K562 (cell line): ENCODE results near the gene CACTIN. TPM values are rescaled to one million over a fixed set of nuclear protein-coding genes. Genes with fewer than 3 reads are reported as not detected.
A peak's percentile ranks its signal among the peaks of the same experiment; 100 is the strongest.

ENCODE experiments used
- ATAC-seq: fragments of 200-7000 bp; cut with Tn5 transposase; 3 replicates; pipeline ENCODE4 v1.9.1; 2020; ENCODE audit warnings: moderate library complexity
- BruUV-seq: library from RNA; stranded (reverse); fragments of 400-500 nt; replicated peaks from 2 replicates; lab custom pipeline; 2021; lab: Mats Ljungman, UMichigan
- CTCF ChIA-PET: fragments of 300-600 bp; formaldehyde crosslinking; extraction: SDS; loops from one replicate; lab custom pipeline; 2021; ENCODE audit warnings: low intra/inter-chr PET ratio; lab: Yijun Ruan, JAX
- POLR2A ChIA-PET: fragments of 300-600, 350-650 bp; sonication (Branson Sonifier 250); formaldehyde crosslinking; extraction: SDS; loops from one replicate; lab custom pipeline; 2021; ENCODE audit warnings: antibody characterized with exemption, inconsistent platforms; lab: Yijun Ruan, JAX
- DNase-seq, 4 experiments: peaks; one replicate each; pipeline versions ENCODE4 v3.0.0 to v3.0.0-alpha.2; 2011 to 2018; ENCODE audit warnings: low spot score in 3 of 4, mixed read lengths in 3 of 4; ENCODE audit errors: extremely low read depth in 1 of 4
- FAIRE-seq: peaks from 2 replicates; lab custom pipeline; 2011; peaks lifted over from hg19 to GRCh38; lab: Jason Lieb, UNC
- H2AFZ ChIP-seq: 2 replicates; pipeline ENCODE4 v1.6.0; 2011; ENCODE audit warnings: low read depth, low read length, control low read depth, inconsistent platforms
- H3K27ac ChIP-seq: fragments of 200-600 bp; 3 replicates; pipeline ENCODE4 v1.8.0; 2011; ENCODE audit warnings: low read depth, mild to moderate bottlenecking, control low read depth, inconsistent platforms, low read length, moderate library complexity, mixed read lengths; ENCODE audit errors: extremely low read depth
- H3K27me3 ChIP-seq, 2 experiments: fragments of 300-600 bp in 1 of 2; 2 replicates in 1 of 2; 3 replicates in 1 of 2; pipeline versions ENCODE4 v1.6.0 to v1.8.0; 2011; ENCODE audit warnings: inconsistent platforms in 2 of 2, low read length in 2 of 2, mild to moderate bottlenecking in 1 of 2, mixed read lengths in 1 of 2, moderate library complexity in 1 of 2; ENCODE audit not compliant: control insufficient read depth in 2 of 2, insufficient read depth in 2 of 2
- H3K36me3 ChIP-seq: fragments of 300-600 bp; 3 replicates; pipeline ENCODE4 v1.8.0; 2011; ENCODE audit warnings: mild to moderate bottlenecking, low read length, inconsistent platforms; ENCODE audit not compliant: control insufficient read depth, insufficient read depth
- H3K4me1 ChIP-seq, 2 experiments: fragments of 200-600 bp in 1 of 2; replicated peaks in 1 of 2; 2 replicates in 1 of 2; 3 replicates in 1 of 2; pipeline versions ENCODE4 v1.5.1 to v1.8.0; 2011; ENCODE audit warnings: inconsistent platforms in 2 of 2, low read length in 2 of 2, mild to moderate bottlenecking in 1 of 2, mixed read lengths in 1 of 2, moderate library complexity in 1 of 2; ENCODE audit not compliant: control insufficient read depth in 2 of 2, insufficient read depth in 2 of 2
- H3K4me2 ChIP-seq: 2 replicates; pipeline ENCODE4 v1.6.1; 2011; ENCODE audit warnings: low read length, control low read depth, inconsistent platforms, mixed read lengths; ENCODE audit not compliant: insufficient read depth
- H3K4me3 ChIP-seq: fragments of 200-600 bp; sonication (generic), shearing (Covaris generic); 2 replicates; pipeline ENCODE4 v1.5.1; 2016; ENCODE audit warnings: control low read depth, inconsistent platforms
- H3K79me2 ChIP-seq: fragments of 200-600 bp; 3 replicates; pipeline ENCODE4 v1.8.0; 2011; ENCODE audit warnings: low read length, inconsistent platforms; ENCODE audit not compliant: control insufficient read depth, insufficient read depth
- H3K9ac ChIP-seq, 2 experiments: 2 replicates each; pipeline versions ENCODE4 v1.6.0 to v1.6.1; 2011; ENCODE audit warnings: low read depth in 2 of 2, low read length in 2 of 2, control low read depth in 1 of 2, inconsistent platforms in 1 of 2, mild to moderate bottlenecking in 1 of 2, mixed read lengths in 1 of 2; ENCODE audit not compliant: insufficient read depth in 1 of 2
- H3K9me1 ChIP-seq: one replicate; pipeline ENCODE4 v1.6.0; 2011; ENCODE audit warnings: inconsistent platforms, mild to moderate bottlenecking, low read length, moderate library complexity; ENCODE audit not compliant: control insufficient read depth, insufficient read depth
- H3K9me3 ChIP-seq: replicated peaks from 2 replicates; pipeline ENCODE4 v1.5.1; 2011; ENCODE audit warnings: low read depth, low read length, inconsistent platforms; ENCODE audit not compliant: control insufficient read depth, insufficient read depth
- H4K20me1 ChIP-seq: replicated peaks from 2 replicates; pipeline ENCODE4 v1.6.1; 2011; ENCODE audit warnings: low read length, inconsistent platforms, mixed read lengths; ENCODE audit not compliant: control insufficient read depth, insufficient read depth
- CBFA2T2 ChIP-seq: fragments of 450-650 bp; conservative IDR thresholded peaks from 2 replicates; pipeline ENCODE4 v1.6.1; 2017; ENCODE audit warnings: mild to moderate bottlenecking
- MCM7 ChIP-seq, 2 experiments: fragments of 450-650 bp; IDR thresholded peaks; 2 replicates each; pipeline ENCODE4 v1.6.1; 2016 to 2018
- NR4A1 ChIP-seq, 2 experiments: fragments of 250-450 bp in 1 of 2; fragments of 450-650 bp in 1 of 2; sonication (Bioruptor Pico) in 1 of 2; IDR thresholded peaks; 2 replicates each; pipeline versions ENCODE4 v1.4.0 to v1.6.1; 2016 to 2020; ENCODE audit warnings: mild to moderate bottlenecking in 2 of 2, missing compliant biosample characterization in 1 of 2, missing genetic modification characterization in 1 of 2, moderate library complexity in 1 of 2
- UBTF ChIP-seq, 2 experiments: IDR thresholded peaks; 2 replicates each; pipeline ENCODE4 v1.6.1; 2012; ENCODE audit warnings: improper control_type of control experiment in 2 of 2, low read depth in 2 of 2, low read length in 2 of 2, borderline replicate concordance in 1 of 2
- VEZF1 ChIP-seq: fragments of 200-800 bp; sonication (Bioruptor generic); IDR thresholded peaks from 2 replicates; pipeline ENCODE4 v1.6.1; 2017; ENCODE audit warnings: missing genetic modification characterization, missing compliant biosample characterization
- ZNF408 ChIP-seq: fragments of 250-450 bp; sonication (Bioruptor Pico); IDR thresholded peaks from 2 replicates; pipeline ENCODE4 v1.4.0; 2020; ENCODE audit warnings: low read depth, mild to moderate bottlenecking, moderate library complexity
- WGBS: fragments of 100-300 bp; shearing (Covaris generic); methylation state at CpG from one replicate; pipeline ENCODE4 v1.1.6; 2016; ENCODE audit warnings: low coverage, mixed read lengths; ENCODE audit not compliant: insufficient coverage; ENCODE audit errors: missing lambda C conversion rate; 5-methylcytosine and 5-hydroxymethylcytosine counted together
- in situ Hi-C: fragments of 300-500 bp; cut with MboI; formaldehyde crosslinking; loops from 4 replicates; pipeline ENCODE4 v1.15.0; 2018; ENCODE audit warnings: inconsistent platforms, mixed read lengths
- intact Hi-C: fragments of 100-400 bp; cut with micrococcal nuclease; formaldehyde crosslinking; loops from 2 replicates; pipeline ENCODE4 v1.14.2; 2022
- polyA plus RNA-seq, 8 experiments: library from polyadenylated mRNA; depleted of rRNA in 4 of 8; stranded (reverse) in 5 of 8; unstranded in 3 of 8; fragments of >200 nt; fragmentation: Nextera tagmentation in 2 of 8; fragmentation: Illumina TruSeq in 1 of 8; extraction: Ambion mirVana in 2 of 8; extraction: Trizol in 1 of 8; gene quantifications; 2 replicates each; pipeline versions ENCODE4 v1.2.1 to v1.2.3, GENCODE V29; 2011 to 2014; ENCODE audit warnings: inconsistent platforms in 1 of 8, missing spikeins in 1 of 8
- total RNA-seq, 7 experiments: library from RNA; depleted of rRNA in 6 of 7; stranded (reverse); fragments of >200 nt in 6 of 7; fragmentation: Illumina TruSeq in 2 of 7; extraction: Trizol in 2 of 7; gene quantifications; 2 replicates each; pipeline versions ENCODE4 v1.2.1 to v1.2.3, GENCODE V29; 2011 to 2021; ENCODE audit warnings: low replicate concordance in 1 of 7
- TF ChIP-seq, protein P1 (sequence below): sonication (generic); formaldehyde crosslinking; IDR thresholded peaks from 2 replicates; pipeline ENCODE4 v1.8.1; 2022; ENCODE audit warnings: missing genetic modification reagents
- TF ChIP-seq, protein P2 (sequence below): fragments of 450-650 bp; IDR thresholded peaks from 2 replicates; pipeline ENCODE4 v1.6.1; 2018; ENCODE audit not compliant: partially characterized antibody
- TF ChIP-seq, protein P3 (sequence below): fragments of 250-450 bp; sonication (Bioruptor Pico); IDR thresholded peaks from 2 replicates; pipeline ENCODE4 v1.5.0; 2021

The CACTIN gene
- total and polyA plus RNA-seq, 9 of the 15 experiments (the other 6 are each of a cell fraction or from before 2014, with no cell fraction given) = 0.15 to 49.2 (median 15.0) TPM

DNA sequence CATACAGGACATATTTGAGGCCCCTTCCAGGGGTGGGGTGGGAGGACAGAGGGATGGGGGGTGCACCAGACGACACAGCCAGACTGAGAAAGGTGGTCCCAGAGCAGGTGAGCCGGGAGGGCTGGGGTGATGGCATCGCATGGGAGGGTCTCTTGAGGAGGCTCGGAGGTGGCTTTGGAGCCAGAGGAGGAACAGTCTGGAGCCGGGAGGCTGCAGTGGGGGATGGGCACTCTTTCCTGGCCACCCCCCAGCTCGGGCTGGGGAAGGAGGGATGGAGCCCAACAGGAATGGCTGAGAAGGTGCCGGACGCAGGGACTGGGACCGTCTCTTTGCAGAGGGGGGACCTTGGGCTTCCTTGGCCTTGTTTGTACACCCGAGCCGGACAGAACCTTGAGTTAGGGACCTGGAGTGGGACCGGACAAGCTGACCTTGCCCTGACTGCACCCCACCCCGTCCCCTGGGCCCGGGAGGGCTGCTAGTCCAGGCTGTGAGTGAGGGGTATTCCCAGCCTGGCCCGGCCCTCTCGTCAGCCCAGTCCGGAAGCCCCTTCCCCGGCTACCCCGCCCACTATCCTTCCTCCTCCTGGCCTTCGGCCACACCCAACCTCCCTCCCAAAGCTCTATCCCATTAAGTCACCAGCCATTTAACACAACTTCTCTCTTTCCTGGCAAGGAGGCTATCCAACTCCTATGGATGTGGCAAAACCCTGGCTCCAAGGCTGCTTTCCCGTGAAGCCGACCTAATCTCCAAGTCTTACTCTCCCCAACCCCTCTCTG, 19.1 kb downstream of the CACTIN start:
- Histone ChIP-seq H3K9ac (peak overlapping the region; percentile 92), H4K20me1 (no peaks in the 10 kb centered on the region), H3K9me3 (no peaks in the 10 kb centered on the region; the same call in 1 of the 2 replicates), H3K4me1 (peaks cover 39 to 95% of the 10 kb centered on the region in 2 experiments), H3K27me3 (no peaks in the 10 kb centered on the region), H3K9me1 (peaks cover 2% of the 10 kb centered on the region), H3K4me3 (peak overlapping the region; percentile 89), H3K79me2 (peaks cover 47% of the 10 kb centered on the region), H2AFZ (peak overlapping the region; percentile 79), H3K4me2 (peak overlapping the region; percentile 91), H3K36me3 (peaks cover 45% of the 10 kb centered on the region; the same call in 2 of the 3 replicates), H3K27ac (peak overlapping the region; percentile 98)
- FAIRE-seq (no peak), DNase-seq (peak; percentile 64 to 84 (median 68)), ATAC-seq (peak; percentile 56)
- POLR2A ChIA-PET = interaction anchor here (0.5 to 4.0 kb wide), 13 partner anchors 12 to 834 kb away, joined by 3 to 29 read pairs (median 4); partner anchors contain the start of gene MFSD12
- BruUV-seq = TSS peak; percentile 76
- in situ Hi-C loops (no loop called here), intact Hi-C loops (loop anchor here (10.0 kb wide), 1 partner anchor 63 kb away; no protein-coding TSS in a partner anchor)
- CTCF ChIA-PET = no interaction called here
- 0% methylated on average over 16 of the region's 22 CpGs for WGBS
- no peak for TF ChIP-seq ZNF408 (CRISPR knock-in tag)
- TF ChIP-seq, protein P1, sequence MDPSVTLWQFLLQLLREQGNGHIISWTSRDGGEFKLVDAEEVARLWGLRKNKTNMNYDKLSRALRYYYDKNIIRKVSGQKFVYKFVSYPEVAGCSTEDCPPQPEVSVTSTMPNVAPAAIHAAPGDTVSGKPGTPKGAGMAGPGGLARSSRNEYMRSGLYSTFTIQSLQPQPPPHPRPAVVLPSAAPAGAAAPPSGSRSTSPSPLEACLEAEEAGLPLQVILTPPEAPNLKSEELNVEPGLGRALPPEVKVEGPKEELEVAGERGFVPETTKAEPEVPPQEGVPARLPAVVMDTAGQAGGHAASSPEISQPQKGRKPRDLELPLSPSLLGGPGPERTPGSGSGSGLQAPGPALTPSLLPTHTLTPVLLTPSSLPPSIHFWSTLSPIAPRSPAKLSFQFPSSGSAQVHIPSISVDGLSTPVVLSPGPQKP (CRISPR knock-in tag) = no peak
- TF ChIP-seq CBFA2T2 = no peak
- no peak for TF ChIP-seq MCM7 (IDR thresholded peaks at IDR 0.05)
- TF ChIP-seq, protein P2, sequence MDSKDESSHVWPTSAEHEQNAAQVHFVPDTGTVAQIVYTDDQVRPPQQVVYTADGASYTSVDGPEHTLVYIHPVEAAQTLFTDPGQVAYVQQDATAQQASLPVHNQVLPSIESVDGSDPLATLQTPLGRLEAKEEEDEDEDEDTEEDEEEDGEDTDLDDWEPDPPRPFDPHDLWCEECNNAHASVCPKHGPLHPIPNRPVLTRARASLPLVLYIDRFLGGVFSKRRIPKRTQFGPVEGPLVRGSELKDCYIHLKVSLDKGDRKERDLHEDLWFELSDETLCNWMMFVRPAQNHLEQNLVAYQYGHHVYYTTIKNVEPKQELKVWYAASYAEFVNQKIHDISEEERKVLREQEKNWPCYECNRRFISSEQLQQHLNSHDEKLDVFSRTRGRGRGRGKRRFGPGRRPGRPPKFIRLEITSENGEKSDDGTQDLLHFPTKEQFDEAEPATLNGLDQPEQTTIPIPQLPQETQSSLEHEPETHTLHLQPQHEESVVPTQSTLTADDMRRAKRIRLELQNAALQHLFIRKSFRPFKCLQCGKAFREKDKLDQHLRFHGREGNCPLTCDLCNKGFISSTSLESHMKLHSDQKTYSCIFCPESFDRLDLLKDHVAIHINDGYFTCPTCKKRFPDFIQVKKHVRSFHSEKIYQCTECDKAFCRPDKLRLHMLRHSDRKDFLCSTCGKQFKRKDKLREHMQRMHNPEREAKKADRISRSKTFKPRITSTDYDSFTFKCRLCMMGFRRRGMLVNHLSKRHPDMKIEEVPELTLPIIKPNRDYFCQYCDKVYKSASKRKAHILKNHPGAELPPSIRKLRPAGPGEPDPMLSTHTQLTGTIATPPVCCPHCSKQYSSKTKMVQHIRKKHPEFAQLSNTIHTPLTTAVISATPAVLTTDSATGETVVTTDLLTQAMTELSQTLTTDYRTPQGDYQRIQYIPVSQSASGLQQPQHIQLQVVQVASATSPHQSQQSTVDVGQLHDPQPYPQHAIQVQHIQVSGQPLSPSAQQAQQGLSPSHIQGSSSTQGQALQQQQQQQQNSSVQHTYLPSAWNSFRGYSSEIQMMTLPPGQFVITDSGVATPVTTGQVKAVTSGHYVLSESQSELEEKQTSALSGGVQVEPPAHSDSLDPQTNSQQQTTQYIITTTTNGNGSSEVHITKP = peak; percentile 40
- TF ChIP-seq, protein P3, sequence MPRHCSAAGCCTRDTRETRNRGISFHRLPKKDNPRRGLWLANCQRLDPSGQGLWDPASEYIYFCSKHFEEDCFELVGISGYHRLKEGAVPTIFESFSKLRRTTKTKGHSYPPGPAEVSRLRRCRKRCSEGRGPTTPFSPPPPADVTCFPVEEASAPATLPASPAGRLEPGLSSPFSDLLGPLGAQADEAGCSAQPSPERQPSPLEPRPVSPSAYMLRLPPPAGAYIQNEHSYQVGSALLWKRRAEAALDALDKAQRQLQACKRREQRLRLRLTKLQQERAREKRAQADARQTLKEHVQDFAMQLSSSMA (CRISPR knock-in tag) = 0 out of 2 replicates have a peak, but pooled peaks have one; percentile 51
- TF ChIP-seq UBTF (IDR thresholded peaks at IDR 0.05; ENCODE audit: borderline replicate concordance in 1 of 2, low read depth in 2 of 2, low read length in 2 of 2) = peak in 1 of 2 experiments; percentile 65; a peak in 1 of 4 replicates
- TF ChIP-seq VEZF1 (CRISPR knock-in tag) = peak; percentile 18
- TF ChIP-seq NR4A1 (CRISPR knock-in tag; IDR thresholded peaks at IDR 0.05) = no peak
- no peak for TF ChIP-seq NR4A1 (tag; IDR thresholded peaks at IDR 0.05)
